ENCODE measurements around the gene ADI1. TPM values are rescaled to one million over a fixed set of nuclear protein-coding genes. Genes with fewer than 3 reads are reported as not detected.

ADI1 gene
- total and polyA plus RNA-seq, 10 of the 15 experiments (the other 5 are each of a cell fraction or from before 2014, with no cell fraction given): 4.4 to 78.7 (median 17.2) TPM

- TF ChIP-seq, protein P1, sequence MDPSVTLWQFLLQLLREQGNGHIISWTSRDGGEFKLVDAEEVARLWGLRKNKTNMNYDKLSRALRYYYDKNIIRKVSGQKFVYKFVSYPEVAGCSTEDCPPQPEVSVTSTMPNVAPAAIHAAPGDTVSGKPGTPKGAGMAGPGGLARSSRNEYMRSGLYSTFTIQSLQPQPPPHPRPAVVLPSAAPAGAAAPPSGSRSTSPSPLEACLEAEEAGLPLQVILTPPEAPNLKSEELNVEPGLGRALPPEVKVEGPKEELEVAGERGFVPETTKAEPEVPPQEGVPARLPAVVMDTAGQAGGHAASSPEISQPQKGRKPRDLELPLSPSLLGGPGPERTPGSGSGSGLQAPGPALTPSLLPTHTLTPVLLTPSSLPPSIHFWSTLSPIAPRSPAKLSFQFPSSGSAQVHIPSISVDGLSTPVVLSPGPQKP (IDR thresholded peaks at IDR 0.05; ENCODE audit: low read depth, low read length): no peak
- no peak for TF ChIP-seq FOS (IDR thresholded peaks at IDR 0.05; ENCODE audit: borderline replicate concordance, extremely low read depth, insufficient read length)
- TF ChIP-seq RELB (IDR thresholded peaks at IDR 0.05; ENCODE audit: low read depth): peak; percentile 71
- TF ChIP-seq KLF5 (IDR thresholded peaks at IDR 0.05; ENCODE audit: partially characterized antibody): no peak
- TF ChIP-seq JUNB (IDR thresholded peaks at IDR 0.05): peak; percentile 44; the same call in 1 of the 2 replicates
- TF ChIP-seq KAT2A (conservative IDR thresholded peaks at IDR 0.05; ENCODE audit: control insufficient read depth, low read depth, low read length): no peak
- TF ChIP-seq ZNF622 (IDR thresholded peaks at IDR 0.05): no peak
- TF ChIP-seq POLR2A (IDR thresholded peaks at IDR 0.05; ENCODE audit: low read depth, low read length): no peak
- TF ChIP-seq, protein P2, sequence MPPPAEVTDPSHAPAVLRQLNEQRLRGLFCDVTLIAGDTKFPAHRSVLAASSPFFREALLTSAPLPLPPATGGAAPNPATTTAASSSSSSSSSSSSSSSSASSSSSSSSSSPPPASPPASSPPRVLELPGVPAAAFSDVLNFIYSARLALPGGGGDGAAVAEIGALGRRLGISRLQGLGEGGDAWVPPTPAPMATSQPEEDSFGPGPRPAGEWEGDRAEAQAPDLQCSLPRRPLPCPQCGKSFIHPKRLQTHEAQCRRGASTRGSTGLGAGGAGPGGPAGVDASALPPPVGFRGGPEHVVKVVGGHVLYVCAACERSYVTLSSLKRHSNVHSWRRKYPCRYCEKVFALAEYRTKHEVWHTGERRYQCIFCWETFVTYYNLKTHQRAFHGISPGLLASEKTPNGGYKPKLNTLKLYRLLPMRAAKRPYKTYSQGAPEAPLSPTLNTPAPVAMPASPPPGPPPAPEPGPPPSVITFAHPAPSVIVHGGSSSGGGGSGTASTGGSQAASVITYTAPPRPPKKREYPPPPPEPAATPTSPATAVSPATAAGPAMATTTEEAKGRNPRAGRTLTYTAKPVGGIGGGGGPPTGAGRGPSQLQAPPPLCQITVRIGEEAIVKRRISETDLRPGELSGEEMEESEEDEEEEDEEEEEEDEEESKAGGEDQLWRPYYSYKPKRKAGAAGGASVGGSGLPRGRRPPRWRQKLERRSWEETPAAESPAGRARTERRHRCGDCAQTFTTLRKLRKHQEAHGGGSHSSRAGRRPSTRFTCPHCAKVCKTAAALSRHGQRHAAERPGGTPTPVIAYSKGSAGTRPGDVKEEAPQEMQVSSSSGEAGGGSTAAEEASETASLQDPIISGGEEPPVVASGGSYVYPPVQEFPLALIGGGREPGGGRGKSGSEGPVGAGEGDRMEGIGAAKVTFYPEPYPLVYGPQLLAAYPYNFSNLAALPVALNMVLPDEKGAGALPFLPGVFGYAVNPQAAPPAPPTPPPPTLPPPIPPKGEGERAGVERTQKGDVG (CRISPR knock-in tag; IDR thresholded peaks at IDR 0.05): no peak
- TF ChIP-seq SMARCA5 (IDR thresholded peaks at IDR 0.05): peak; percentile 34
- 0 out of 2 replicates have a peak, but pooled peaks have one; percentile 0 for TF ChIP-seq CHD1 (IDR thresholded peaks at IDR 0.05; ENCODE audit: low read depth, low read length)
- TF ChIP-seq ZNF274 (IDR thresholded peaks at IDR 0.05; ENCODE audit: insufficient read depth, insufficient read length): no peak
- no peak for TF ChIP-seq ZBED1 (IDR thresholded peaks at IDR 0.05; ENCODE audit: borderline replicate concordance)
- TF ChIP-seq MYB (IDR thresholded peaks at IDR 0.05; ENCODE audit: borderline replicate concordance, low read depth, low read length): no peak
- TF ChIP-seq, protein P3, sequence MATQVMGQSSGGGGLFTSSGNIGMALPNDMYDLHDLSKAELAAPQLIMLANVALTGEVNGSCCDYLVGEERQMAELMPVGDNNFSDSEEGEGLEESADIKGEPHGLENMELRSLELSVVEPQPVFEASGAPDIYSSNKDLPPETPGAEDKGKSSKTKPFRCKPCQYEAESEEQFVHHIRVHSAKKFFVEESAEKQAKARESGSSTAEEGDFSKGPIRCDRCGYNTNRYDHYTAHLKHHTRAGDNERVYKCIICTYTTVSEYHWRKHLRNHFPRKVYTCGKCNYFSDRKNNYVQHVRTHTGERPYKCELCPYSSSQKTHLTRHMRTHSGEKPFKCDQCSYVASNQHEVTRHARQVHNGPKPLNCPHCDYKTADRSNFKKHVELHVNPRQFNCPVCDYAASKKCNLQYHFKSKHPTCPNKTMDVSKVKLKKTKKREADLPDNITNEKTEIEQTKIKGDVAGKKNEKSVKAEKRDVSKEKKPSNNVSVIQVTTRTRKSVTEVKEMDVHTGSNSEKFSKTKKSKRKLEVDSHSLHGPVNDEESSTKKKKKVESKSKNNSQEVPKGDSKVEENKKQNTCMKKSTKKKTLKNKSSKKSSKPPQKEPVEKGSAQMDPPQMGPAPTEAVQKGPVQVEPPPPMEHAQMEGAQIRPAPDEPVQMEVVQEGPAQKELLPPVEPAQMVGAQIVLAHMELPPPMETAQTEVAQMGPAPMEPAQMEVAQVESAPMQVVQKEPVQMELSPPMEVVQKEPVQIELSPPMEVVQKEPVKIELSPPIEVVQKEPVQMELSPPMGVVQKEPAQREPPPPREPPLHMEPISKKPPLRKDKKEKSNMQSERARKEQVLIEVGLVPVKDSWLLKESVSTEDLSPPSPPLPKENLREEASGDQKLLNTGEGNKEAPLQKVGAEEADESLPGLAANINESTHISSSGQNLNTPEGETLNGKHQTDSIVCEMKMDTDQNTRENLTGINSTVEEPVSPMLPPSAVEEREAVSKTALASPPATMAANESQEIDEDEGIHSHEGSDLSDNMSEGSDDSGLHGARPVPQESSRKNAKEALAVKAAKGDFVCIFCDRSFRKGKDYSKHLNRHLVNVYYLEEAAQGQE (IDR thresholded peaks at IDR 0.05; ENCODE audit: low read depth, low read length): no peak
- no peak for TF ChIP-seq WRNIP1 (IDR thresholded peaks at IDR 0.05; ENCODE audit: borderline replicate concordance, low read depth, low read length)
- TF ChIP-seq NFXL1 (IDR thresholded peaks at IDR 0.05; ENCODE audit: borderline replicate concordance): no peak
- TF ChIP-seq EZH2 (IDR thresholded peaks at IDR 0.05; ENCODE audit: borderline replicate concordance, control insufficient read depth, low read depth, low read length): no peak
- TF ChIP-seq, protein P4, sequence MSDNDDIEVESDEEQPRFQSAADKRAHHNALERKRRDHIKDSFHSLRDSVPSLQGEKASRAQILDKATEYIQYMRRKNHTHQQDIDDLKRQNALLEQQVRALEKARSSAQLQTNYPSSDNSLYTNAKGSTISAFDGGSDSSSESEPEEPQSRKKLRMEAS (IDR thresholded peaks at IDR 0.05; ENCODE audit: low read depth, low read length): no peak
- TF ChIP-seq ATF3 (IDR thresholded peaks at IDR 0.05; ENCODE audit: borderline replicate concordance, extremely low read depth, low read depth, low read length): no peak
Observed at GRCh38 chr2:3461801-3462492, 57.4 kb downstream of the ADI1 start (continued).
